Measurements from ENCODE around the gene TCEANC2.

The TCEANC2 gene

GRCh38 chr1:54053745-54054437, 483 bp downstream of the TCEANC2 start:
- no peak for TF ChIP-seq CTCF (IDR thresholded peaks at IDR 0.05)

GRCh38 chr1:54054438-54054749, 986 bp downstream of the TCEANC2 start:
- Histone ChIP-seq H3K9ac (no peak overlapping the region), H3K4me3 (ENCODE audit: low read depth, low read length) (peak overlapping the region; percentile 69)
- no peak for TF ChIP-seq CTCF (IDR thresholded peaks at IDR 0.05)

More at GRCh38 chr1:54053745-54054437, 483 bp downstream of the TCEANC2 start:
- H3K27me3 ChIP-seq (ENCODE audit: control insufficient read depth, insufficient read depth, low read length): no peaks in the 10 kb centered on the region
- H3K27ac ChIP-seq: peak overlapping the region; percentile 83
- no peaks in the 10 kb centered on the region for H3K9me3 ChIP-seq (ENCODE audit: control insufficient read depth, low read length)
- peak overlapping the region; percentile 78 for H3K4me2 ChIP-seq (ENCODE audit: low read length)
- H3K4me1 ChIP-seq: peaks cover 3% of the 10 kb centered on the region
- H3K9ac ChIP-seq: peak overlapping the region; percentile 53
- peak overlapping the region; percentile 69 for H3K4me3 ChIP-seq (ENCODE audit: low read depth, low read length)
- H2AFZ ChIP-seq: peak overlapping the region; percentile 95
- no peaks in the 10 kb centered on the region for H3K36me3 ChIP-seq (ENCODE audit: control insufficient read depth, insufficient read depth, low read length)
- H3K79me2 ChIP-seq: peaks cover 14% of the 10 kb centered on the region

GRCh38 chr1:54064299-54064698, 10.9 kb downstream of the TCEANC2 start:
- H3K27ac ChIP-seq: no peak overlapping the region
- H3K4me1 ChIP-seq: no peaks in the 10 kb centered on the region
- H3K79me2 ChIP-seq: no peaks in the 10 kb centered on the region
- H3K36me3 ChIP-seq (ENCODE audit: control insufficient read depth, insufficient read depth, low read length): no peaks in the 10 kb centered on the region
- no peak overlapping the region for H3K4me3 ChIP-seq (ENCODE audit: low read depth, low read length)
- TF ChIP-seq CTCF (IDR thresholded peaks at IDR 0.05): no peak
- no peaks in the 10 kb centered on the region for H3K9me3 ChIP-seq (ENCODE audit: control insufficient read depth, low read length)
- no peak overlapping the region for H2AFZ ChIP-seq
- H3K9ac ChIP-seq: no peak overlapping the region
- H3K27me3 ChIP-seq (ENCODE audit: control insufficient read depth, insufficient read depth, low read length): no peaks in the 10 kb centered on the region
- H3K4me2 ChIP-seq (ENCODE audit: low read length): no peak overlapping the region

More at GRCh38 chr1:54054438-54054749, 986 bp downstream of the TCEANC2 start:
- H3K4me1 ChIP-seq: peaks cover 3% of the 10 kb centered on the region
- no peak overlapping the region for H3K27ac ChIP-seq
- no peaks in the 10 kb centered on the region for H3K9me3 ChIP-seq (ENCODE audit: control insufficient read depth, low read length)
- no peak overlapping the region for H2AFZ ChIP-seq
- H3K79me2 ChIP-seq: peaks cover 13% of the 10 kb centered on the region
- H3K36me3 ChIP-seq (ENCODE audit: control insufficient read depth, insufficient read depth, low read length): no peaks in the 10 kb centered on the region
- peak overlapping the region; percentile 78 for H3K4me2 ChIP-seq (ENCODE audit: low read length)
- no peaks in the 10 kb centered on the region for H3K27me3 ChIP-seq (ENCODE audit: control insufficient read depth, insufficient read depth, low read length)

- Histone ChIP-seq H3K4me3 (ENCODE audit: low read depth, low read length) (no peak overlapping the region), H3K4me1 (no peaks in the 10 kb centered on the region), H3K36me3 (ENCODE audit: control insufficient read depth, insufficient read depth, low read length) (no peaks in the 10 kb centered on the region), H3K27ac (no peak overlapping the region), H3K9ac (no peak overlapping the region), H3K4me2 (ENCODE audit: low read length) (no peak overlapping the region), H3K27me3 (ENCODE audit: control insufficient read depth, insufficient read depth, low read length) (no peaks in the 10 kb centered on the region), H3K79me2 (no peaks in the 10 kb centered on the region), H3K9me3 (ENCODE audit: control insufficient read depth, low read length) (no peaks in the 10 kb centered on the region), H2AFZ (no peak overlapping the region)
- no peak for TF ChIP-seq CTCF (IDR thresholded peaks at IDR 0.05)
Observed at GRCh38 chr1:54069791-54070170, 16.4 kb downstream of the TCEANC2 start.
